ENCODE data around the gene SURF1. TPM values are rescaled to one million over a fixed set of nuclear protein-coding genes. Genes with fewer than 3 reads are reported as not detected.

SURF1 gene
- total RNA-seq, 1 donor from 2014 or later: 33.0 TPM

DNA sequence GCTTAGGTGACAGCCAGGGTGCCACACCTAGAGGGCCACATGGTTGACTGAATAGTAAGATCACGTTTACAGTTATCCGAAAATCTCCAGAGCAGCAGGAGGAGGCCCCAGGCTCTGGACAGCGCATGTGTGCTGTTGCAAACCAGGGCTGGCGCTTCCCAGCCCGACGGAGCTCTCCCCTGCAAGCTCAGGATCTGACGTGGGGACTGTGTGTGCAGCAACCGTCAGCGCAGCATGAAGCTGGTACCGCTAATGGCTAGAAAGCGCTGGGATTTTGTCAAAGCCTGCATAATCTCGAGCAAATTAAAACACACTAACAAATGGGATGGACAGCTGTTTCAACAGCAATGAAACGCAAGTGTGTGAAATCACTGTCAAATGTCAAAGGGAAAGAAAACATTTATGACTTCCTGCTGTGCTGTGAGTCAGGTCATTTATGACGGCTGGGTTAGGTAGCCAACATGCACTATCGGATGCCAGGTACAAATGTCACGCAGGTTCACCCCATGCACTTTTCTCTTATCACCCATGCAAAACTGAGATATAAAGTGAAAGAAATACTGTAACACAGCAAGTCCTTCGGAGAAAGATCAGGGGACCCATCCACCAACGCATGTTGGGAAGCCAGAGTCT, 12.1 kb upstream of the SURF1 start:
- Mint-ChIP-seq H3K4me1 (ENCODE audit: low read depth) (peaks cover 55% of the 10 kb centered on the region), H3K9me3 (no peaks in the 10 kb centered on the region), H3K27me3 (ENCODE audit: low read depth) (no peaks in the 10 kb centered on the region), H3K36me3 (ENCODE audit: low read depth) (peaks cover 92% of the 10 kb centered on the region), H3K4me3 (ENCODE audit: low read depth) (peak overlapping the region; percentile 66), H3K27ac (peak overlapping the region; percentile 71)
- DNase-seq (ENCODE audit: low spot score): no peak
- intact Hi-C loops (cut with micrococcal nuclease): no loop called here

DNA sequence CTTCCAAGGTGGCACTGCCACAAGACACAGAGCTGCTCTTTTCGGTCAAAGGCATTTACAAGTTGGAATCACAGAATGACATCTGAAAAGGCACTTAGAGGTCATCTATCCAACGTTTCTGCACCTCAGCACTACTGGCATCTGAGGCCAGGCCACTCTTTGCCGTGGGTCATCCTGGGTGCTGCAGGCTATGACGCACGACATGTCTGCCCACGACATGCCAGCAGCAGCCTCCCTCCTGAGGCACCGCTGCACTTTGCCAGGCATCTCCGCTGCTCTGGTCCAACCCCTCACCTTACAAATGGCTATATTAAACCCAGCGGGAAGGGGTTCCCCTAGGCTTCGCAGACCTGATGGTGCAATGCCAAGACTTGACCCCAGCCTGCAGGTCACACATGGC, 11.5 kb upstream of the SURF1 start:
- DNase-seq (ENCODE audit: low spot score): no peak
- intact Hi-C loops (cut with micrococcal nuclease): no loop called here
- Mint-ChIP-seq H3K4me1 (ENCODE audit: low read depth) (peaks cover 49% of the 10 kb centered on the region), H3K9me3 (no peaks in the 10 kb centered on the region), H3K27ac (no peak overlapping the region), H3K4me3 (ENCODE audit: low read depth) (no peak overlapping the region), H3K36me3 (ENCODE audit: low read depth) (peaks cover 92% of the 10 kb centered on the region), H3K27me3 (ENCODE audit: low read depth) (no peaks in the 10 kb centered on the region)

DNA sequence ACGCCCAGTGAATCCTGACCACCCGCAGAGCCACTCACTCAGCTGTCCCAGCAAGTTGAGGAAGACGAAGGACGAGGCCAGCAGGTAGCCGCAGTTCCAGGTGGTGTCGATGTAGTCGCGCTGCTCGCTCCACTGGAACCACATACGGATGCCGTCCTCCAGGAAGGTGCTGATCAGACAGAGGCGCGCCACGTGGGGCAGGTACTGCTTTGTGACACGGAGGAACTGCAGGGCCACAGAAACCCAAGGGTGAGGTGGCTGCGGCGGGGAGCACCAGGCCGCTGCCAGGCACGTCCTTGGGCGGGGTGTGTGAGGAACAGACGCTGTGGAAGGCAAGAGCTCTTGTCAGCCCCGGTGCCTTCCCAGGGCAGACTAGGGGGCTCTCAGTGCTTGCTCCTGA, 10.9 kb upstream of the SURF1 start:
- no peaks in the 10 kb centered on the region for H3K27me3 Mint-ChIP-seq (ENCODE audit: low read depth)
- H3K27ac Mint-ChIP-seq: no peak overlapping the region
- H3K36me3 Mint-ChIP-seq (ENCODE audit: low read depth): peaks cover 90% of the 10 kb centered on the region
- no peak overlapping the region for H3K4me3 Mint-ChIP-seq (ENCODE audit: low read depth)
- DNase-seq (ENCODE audit: low spot score): no peak
- no peaks in the 10 kb centered on the region for H3K9me3 Mint-ChIP-seq
- intact Hi-C loops (cut with micrococcal nuclease): no loop called here
- peaks cover 44% of the 10 kb centered on the region for H3K4me1 Mint-ChIP-seq (ENCODE audit: low read depth)

DNA sequence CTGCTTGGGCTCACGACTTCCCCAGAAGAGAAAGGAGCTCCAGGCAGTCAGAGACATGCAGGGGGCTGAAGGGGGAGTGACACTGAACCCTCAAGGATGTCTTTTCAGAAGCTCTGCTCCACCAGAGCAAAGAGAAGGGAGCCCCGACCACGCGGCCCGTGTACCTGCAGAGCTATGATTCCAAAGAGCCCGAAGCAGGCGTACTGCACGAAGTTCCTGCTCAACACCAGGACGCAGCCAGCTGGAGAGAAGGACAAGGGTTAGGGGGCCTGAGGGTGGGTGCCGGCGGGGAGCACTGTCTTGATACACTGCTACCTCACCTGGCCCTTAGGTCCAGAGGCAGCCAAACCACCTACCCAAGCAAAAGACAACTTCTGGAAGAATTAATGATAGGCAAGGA, 10.1 kb upstream of the SURF1 start:
- intact Hi-C loops (cut with micrococcal nuclease): no loop called here
- DNase-seq (ENCODE audit: low spot score): no peak
- Mint-ChIP-seq H3K4me1 (ENCODE audit: low read depth) (peaks cover 42% of the 10 kb centered on the region), H3K9me3 (no peaks in the 10 kb centered on the region), H3K4me3 (ENCODE audit: low read depth) (no peak overlapping the region), H3K27me3 (ENCODE audit: low read depth) (no peaks in the 10 kb centered on the region), H3K36me3 (ENCODE audit: low read depth) (peaks cover 91% of the 10 kb centered on the region), H3K27ac (no peak overlapping the region)

- Mint-ChIP-seq H3K27me3 (ENCODE audit: low read depth) (no peaks in the 10 kb centered on the region), H3K4me1 (ENCODE audit: low read depth) (peaks cover 39% of the 10 kb centered on the region), H3K4me3 (ENCODE audit: low read depth) (no peak overlapping the region), H3K9me3 (no peaks in the 10 kb centered on the region), H3K27ac (no peak overlapping the region), H3K36me3 (ENCODE audit: low read depth) (peaks cover 80% of the 10 kb centered on the region)
- no peak for DNase-seq (ENCODE audit: low spot score)
- intact Hi-C loops (cut with micrococcal nuclease): no loop called here
These were observed 6.2 kb upstream of the SURF1 start for GRCh38 chr9:133362359-133363044.

- no peak for DNase-seq (ENCODE audit: low spot score)
- peak overlapping the region; percentile 78 for H3K27ac Mint-ChIP-seq
- H3K9me3 Mint-ChIP-seq: no peaks in the 10 kb centered on the region
- H3K4me3 Mint-ChIP-seq (ENCODE audit: low read depth): no peak overlapping the region
- H3K4me1 Mint-ChIP-seq (ENCODE audit: low read depth): peaks cover 40% of the 10 kb centered on the region
- H3K27me3 Mint-ChIP-seq (ENCODE audit: low read depth): no peaks in the 10 kb centered on the region
- H3K36me3 Mint-ChIP-seq (ENCODE audit: low read depth): peaks cover 74% of the 10 kb centered on the region
- intact Hi-C loops (cut with micrococcal nuclease): no loop called here
These were observed 5.3 kb upstream of the SURF1 start for GRCh38 chr9:133361507-133362092.

- Mint-ChIP-seq H3K4me1 (ENCODE audit: low read depth) (peaks cover 37% of the 10 kb centered on the region), H3K4me3 (ENCODE audit: low read depth) (no peak overlapping the region), H3K27me3 (ENCODE audit: low read depth) (no peaks in the 10 kb centered on the region), H3K9me3 (no peaks in the 10 kb centered on the region), H3K36me3 (ENCODE audit: low read depth) (peaks cover 65% of the 10 kb centered on the region), H3K27ac (peak overlapping the region; percentile 78)
- intact Hi-C loops (cut with micrococcal nuclease): no loop called here
- DNase-seq (ENCODE audit: low spot score): no peak
These were observed 4.4 kb upstream of the SURF1 start for GRCh38 chr9:133360400-133361393.

DNA sequence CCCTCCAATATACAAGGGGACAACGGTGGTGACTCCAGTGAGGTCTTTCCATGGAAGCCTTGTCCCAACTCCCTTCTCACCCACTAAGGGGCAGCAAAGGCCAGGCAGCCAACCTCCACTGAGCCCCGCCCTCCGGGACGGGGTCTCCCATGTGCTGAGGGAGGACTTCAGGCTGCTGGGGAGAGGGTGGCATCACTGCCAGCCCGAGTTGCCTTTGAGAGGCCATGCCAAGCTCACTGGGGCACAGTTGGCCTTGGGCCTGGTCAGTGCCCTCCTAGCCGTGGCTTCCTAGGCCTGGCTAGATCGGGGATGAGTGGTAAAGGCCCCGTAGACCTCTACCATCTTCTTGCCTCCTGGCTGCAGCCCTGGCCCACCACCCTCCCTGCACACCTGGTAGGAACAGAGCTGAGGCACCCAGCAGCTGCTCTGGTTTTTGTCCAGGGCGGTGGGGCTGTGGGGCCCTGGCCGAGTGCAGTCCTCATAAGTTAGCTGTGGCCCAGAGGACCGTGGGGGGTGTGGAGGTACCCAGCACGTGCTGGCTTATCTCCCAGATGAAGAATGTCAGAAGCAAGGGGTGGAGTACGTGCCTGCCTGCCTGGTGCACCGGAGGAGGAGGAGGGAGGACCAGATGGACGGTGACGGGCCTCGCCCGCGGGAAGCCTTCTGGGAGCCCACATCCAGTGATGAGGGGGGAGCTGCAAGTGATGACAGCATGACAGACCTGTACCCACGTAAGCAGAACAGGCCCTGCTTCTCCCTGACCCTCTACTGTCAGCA, 3.3 kb upstream of the SURF1 start:
- H3K4me3 Mint-ChIP-seq (ENCODE audit: low read depth): no peak overlapping the region
- no peak for DNase-seq (ENCODE audit: low spot score)
- peak overlapping the region; percentile 60 for H3K27ac Mint-ChIP-seq
- peaks cover 56% of the 10 kb centered on the region for H3K36me3 Mint-ChIP-seq (ENCODE audit: low read depth)
- H3K27me3 Mint-ChIP-seq (ENCODE audit: low read depth): no peaks in the 10 kb centered on the region
- H3K4me1 Mint-ChIP-seq (ENCODE audit: low read depth): peaks cover 41% of the 10 kb centered on the region
- H3K9me3 Mint-ChIP-seq: no peaks in the 10 kb centered on the region
- intact Hi-C loops (cut with micrococcal nuclease): loop anchor here (5.0 kb wide), 1 partner anchor 128 kb away; no protein-coding TSS in a partner anchor

DNA sequence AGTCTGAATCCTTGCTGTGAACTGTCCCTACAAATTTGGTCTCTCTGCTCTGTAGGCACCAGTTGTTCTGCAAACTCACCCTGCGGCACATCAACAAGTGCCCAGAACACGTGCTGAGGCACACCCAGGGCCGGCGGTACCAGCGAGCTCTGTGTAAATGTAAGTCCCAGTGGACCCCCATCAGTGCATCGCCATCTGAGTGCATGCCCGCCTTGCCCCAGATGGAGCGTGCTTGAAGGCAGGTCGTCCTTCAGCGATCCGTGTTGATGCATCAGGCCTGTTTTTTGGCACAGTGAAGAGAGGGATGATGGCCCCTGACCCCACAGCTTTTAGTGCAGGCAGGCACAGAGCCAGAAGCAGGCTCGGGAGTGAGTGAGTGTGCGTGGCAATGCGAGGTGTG, 1.4 kb upstream of the SURF1 start:
- Mint-ChIP-seq H3K27me3 (ENCODE audit: low read depth) (no peaks in the 10 kb centered on the region), H3K4me1 (ENCODE audit: low read depth) (peaks cover 45% of the 10 kb centered on the region), H3K27ac (peak overlapping the region; percentile 22), H3K4me3 (ENCODE audit: low read depth) (peak overlapping the region; percentile 83), H3K36me3 (ENCODE audit: low read depth) (peaks cover 47% of the 10 kb centered on the region), H3K9me3 (no peaks in the 10 kb centered on the region)
- DNase-seq (ENCODE audit: low spot score): no peak
- intact Hi-C loops (cut with micrococcal nuclease): loop anchor here (2.0 to 5.0 kb wide), 2 partner anchors 21 to 130 kb away; partner anchors contain the start of gene SURF6

GRCh38 chr9:133355881-133356357, 368 bp downstream of the SURF1 start:
- no peak for DNase-seq (ENCODE audit: low spot score)
- intact Hi-C loops (cut with micrococcal nuclease): loop anchor here (1.0 to 5.0 kb wide), 4 partner anchors 8 to 131 kb away; partner anchors contain the start of genes MED22, RPL7A and SURF6

DNA sequence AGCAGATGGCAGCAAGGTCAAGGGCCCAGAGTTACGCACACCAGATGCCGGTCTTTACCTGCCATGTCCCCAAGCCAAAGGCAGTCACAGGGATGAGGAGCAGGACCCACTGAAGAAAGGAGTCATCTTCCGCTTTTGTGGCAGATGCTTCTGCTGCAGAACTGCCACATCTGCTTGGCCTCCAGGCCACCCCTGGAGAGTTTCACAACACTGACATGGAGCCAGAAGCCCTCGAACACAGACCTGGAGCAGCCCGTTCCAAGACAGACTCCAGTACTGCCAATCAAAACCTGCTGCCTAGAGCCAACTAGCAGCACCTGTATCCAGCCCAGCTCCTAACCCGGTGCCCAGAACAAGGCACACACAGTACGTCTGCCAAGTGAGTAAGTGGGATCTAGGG, 1.5 kb downstream of the SURF1 start:
- no peak for DNase-seq (ENCODE audit: low spot score)
- no peaks in the 10 kb centered on the region for H3K9me3 Mint-ChIP-seq
- H3K27me3 Mint-ChIP-seq (ENCODE audit: low read depth): no peaks in the 10 kb centered on the region
- H3K36me3 Mint-ChIP-seq (ENCODE audit: low read depth): peaks cover 50% of the 10 kb centered on the region
- intact Hi-C loops (cut with micrococcal nuclease): loop anchor here (5.0 kb wide), 1 partner anchor 133 kb away; no protein-coding TSS in a partner anchor
- H3K27ac Mint-ChIP-seq: no peak overlapping the region
- peaks cover 33% of the 10 kb centered on the region for H3K4me1 Mint-ChIP-seq (ENCODE audit: low read depth)
- peak overlapping the region; percentile 88 for H3K4me3 Mint-ChIP-seq (ENCODE audit: low read depth)

More at GRCh38 chr9:133355881-133356357, 368 bp downstream of the SURF1 start:
- Mint-ChIP-seq H3K4me3 (ENCODE audit: low read depth) (peak overlapping the region; percentile 88), H3K4me1 (ENCODE audit: low read depth) (peaks cover 35% of the 10 kb centered on the region), H3K27ac (peak overlapping the region; percentile 74), H3K9me3 (no peaks in the 10 kb centered on the region), H3K36me3 (ENCODE audit: low read depth) (peaks cover 48% of the 10 kb centered on the region), H3K27me3 (ENCODE audit: low read depth) (no peaks in the 10 kb centered on the region)
